ENCODE results near the gene CBX2. TPM values are rescaled to one million over a fixed set of nuclear protein-coding genes. Genes with fewer than 3 reads are reported as not detected.
A peak's percentile ranks its signal among the peaks of the same experiment; 100 is the strongest.

Gene CBX2
- total and polyA plus RNA-seq, 7 donors, result 0.40 to 2.3 (median 0.57) TPM

GRCh38 chr17:79738643-79739042 lies 39.3 kb upstream of the CBX2 start:
- Histone ChIP-seq H3K9me3 (no peaks in the 10 kb centered on the region), H3K27me3 (ENCODE audit: insufficient read depth in 3 of 3, low read length in 2 of 3) (peaks cover 0 to 56% (median 11%) of the 10 kb centered on the region in 3 donors), H3K4me3 (no peak overlapping the region), H3K36me3 (ENCODE audit: insufficient read depth in 1 of 2, low read depth in 1 of 2) (no peaks in the 10 kb centered on the region), H3K4me1 (no peaks in the 10 kb centered on the region), H3K27ac (no peak overlapping the region)
- DNase-seq, result no peak
- no peak for TF ChIP-seq CTCF (IDR thresholded peaks at IDR 0.05)
- 73 to 80% (median 76%) methylated on average over 14 of the region's 14 CpGs for WGBS, 3 donors
- intact Hi-C loops (cut with DNase I), result no loop called here
- ATAC-seq, result no peak

- H3K9me3 ChIP-seq, result no peaks in the 10 kb centered on the region
- ATAC-seq (no peak), DNase-seq (no peak)
- 56 to 67% (median 60%) methylated on average over 28 of the region's 28 CpGs for WGBS, 3 donors
- no peaks in the 10 kb centered on the region for H3K36me3 ChIP-seq (ENCODE audit: insufficient read depth in 1 of 2, low read depth in 1 of 2)
- H3K27ac ChIP-seq, result no peak overlapping the region
- intact Hi-C loops (cut with DNase I), result loop anchor here in 1 of 2 donors (5.0 kb wide), 1 partner anchor 253 kb away; no protein-coding TSS in a partner anchor
- no peak overlapping the region for H3K4me3 ChIP-seq
- peaks cover 0 to 56% (median 11%) of the 10 kb centered on the region in 3 donors for H3K27me3 ChIP-seq (ENCODE audit: insufficient read depth in 3 of 3, low read length in 2 of 3)
- TF ChIP-seq CTCF (IDR thresholded peaks at IDR 0.05), result no peak
- no peaks in the 10 kb centered on the region for H3K4me1 ChIP-seq
Observed at GRCh38 chr17:79739148-79740062, 38.5 kb upstream of the CBX2 start.

GRCh38 chr17:79740413-79740812 lies 37.5 kb upstream of the CBX2 start:
- Histone ChIP-seq H3K4me1 (no peaks in the 10 kb centered on the region), H3K27me3 (ENCODE audit: insufficient read depth in 3 of 3, low read length in 2 of 3) (peaks cover 0 to 62% (median 11%) of the 10 kb centered on the region in 3 donors), H3K4me3 (no peak overlapping the region), H3K27ac (no peak overlapping the region), H3K9me3 (no peaks in the 10 kb centered on the region), H3K36me3 (ENCODE audit: insufficient read depth in 1 of 2, low read depth in 1 of 2) (no peaks in the 10 kb centered on the region)
- no peak for TF ChIP-seq CTCF (IDR thresholded peaks at IDR 0.05)
- DNase-seq (no peak), ATAC-seq (no peak)
- intact Hi-C loops (cut with DNase I), result loop anchor here in 1 of 2 donors (5.0 kb wide), 1 partner anchor 252 kb away; no protein-coding TSS in a partner anchor
- WGBS, 3 donors, result 30 to 43% (median 33%) methylated on average over 8 of the region's 8 CpGs

GRCh38 chr17:79741401-79741750 lies 36.6 kb upstream of the CBX2 start:
- WGBS, 3 donors, result 19 to 27% (median 25%) methylated on average over 8 to 10 of the region's 10 CpGs
- Histone ChIP-seq H3K9me3 (no peaks in the 10 kb centered on the region), H3K27me3 (ENCODE audit: insufficient read depth in 3 of 3, low read length in 2 of 3) (peaks cover 0 to 67% (median 15%) of the 10 kb centered on the region in 3 donors), H3K4me3 (no peak overlapping the region), H3K36me3 (ENCODE audit: insufficient read depth in 1 of 2, low read depth in 1 of 2) (no peaks in the 10 kb centered on the region), H3K4me1 (no peaks in the 10 kb centered on the region), H3K27ac (no peak overlapping the region)
- ATAC-seq (peak in 1 of 4 donors; percentile 18), DNase-seq (no peak)
- intact Hi-C loops (cut with DNase I), result loop anchor here in 1 of 2 donors (5.0 kb wide), 1 partner anchor 251 kb away; no protein-coding TSS in a partner anchor
- TF ChIP-seq CTCF (IDR thresholded peaks at IDR 0.05), result no peak

Data from psoas muscle (tissue), 8 donors.